Muscle of leg (tissue), 11 donors: ENCODE data around the gene CUEDC1. TPM values are rescaled to one million over a fixed set of nuclear protein-coding genes. Genes with fewer than 3 reads are reported as not detected.
A peak's percentile ranks its signal among the peaks of the same experiment; 100 is the strongest.

ENCODE experiments used
- DNase-seq: peaks from one replicate; pipeline ENCODE4 v3.0.0; 2013
- H3K27ac ChIP-seq: one replicate; pipeline ENCODE4 v1.5.1; 2013; ENCODE audit warnings: mild to moderate bottlenecking, low read length, control low read depth
- H3K27me3 ChIP-seq: one replicate; pipeline ENCODE4 v1.6.1; 2013; ENCODE audit warnings: low read length; ENCODE audit not compliant: control insufficient read depth, insufficient read depth
- H3K36me3 ChIP-seq: one replicate; pipeline ENCODE4 v1.6.1; 2013; ENCODE audit warnings: low read length; ENCODE audit not compliant: control insufficient read depth, insufficient read depth
- H3K4me1 ChIP-seq: one replicate; pipeline ENCODE4 v1.6.1; 2013; ENCODE audit warnings: low read length; ENCODE audit not compliant: control insufficient read depth, insufficient read depth
- H3K4me3 ChIP-seq: one replicate; pipeline ENCODE4 v1.5.1; 2013; ENCODE audit warnings: low read length, control low read depth
- H3K9me3 ChIP-seq: replicated peaks from 2 replicates; pipeline ENCODE4 v1.6.1; 2013; ENCODE audit warnings: low read depth, low read length; ENCODE audit not compliant: control insufficient read depth
- WGBS: methylation state at CpG from one replicate; pipeline ENCODE4 v1.1.5; 2013; ENCODE audit warnings: missing lambda C conversion rate; ENCODE audit not compliant: insufficient coverage; 5-methylcytosine and 5-hydroxymethylcytosine counted together
- polyA plus RNA-seq, 8 donors: library from polyadenylated mRNA; unstranded; fragments of 120-200 nt; gene quantifications; one replicate each; pipeline versions ENCODE4 v1.2.1 to v1.2.3, GENCODE V29; 2013; ENCODE audit warnings: inconsistent platforms in 1 of 8, low replicate concordance in 1 of 8; ENCODE audit not compliant: insufficient read length in 8 of 8, insufficient read depth in 1 of 8
- total RNA-seq: library from RNA; stranded (reverse); fragments of 120-200 nt; gene quantifications from one replicate; pipeline ENCODE4 v1.2.4, GENCODE V29; 2013

The CUEDC1 gene
- total and polyA plus RNA-seq, 9 donors: 13.2 to 59.3 (median 51.8) TPM

DNA sequence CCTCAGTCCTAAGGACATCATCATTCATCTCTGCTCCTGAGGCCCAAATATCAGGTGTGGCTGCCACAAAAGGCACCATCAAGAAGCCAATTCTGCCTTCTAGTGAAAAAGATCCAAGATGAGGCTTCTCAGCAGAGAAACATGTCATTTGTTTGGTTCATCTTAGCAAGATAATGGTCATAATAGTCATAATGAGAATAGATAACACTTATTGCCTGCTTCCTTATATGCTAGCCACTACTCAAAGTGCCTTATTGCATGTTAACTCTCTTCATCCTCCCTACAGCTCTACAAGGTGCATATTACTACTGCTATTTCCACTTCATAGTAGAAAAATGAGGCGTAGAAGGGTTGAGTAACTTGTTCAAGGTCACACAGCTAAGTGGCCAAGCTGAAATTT lies 60.4 kb downstream of the CUEDC1 start:
- 60% methylated on average over 1 of the region's 1 CpG for WGBS
- H3K4me3 ChIP-seq: no peak overlapping the region
- peaks cover 92% of the 10 kb centered on the region for H3K4me1 ChIP-seq
- H3K27ac ChIP-seq: peak overlapping the region; percentile 91
- H3K36me3 ChIP-seq: no peaks in the 10 kb centered on the region
- DNase-seq: peak; percentile 25
- no peaks in the 10 kb centered on the region for H3K9me3 ChIP-seq
- no peaks in the 10 kb centered on the region for H3K27me3 ChIP-seq

- Histone ChIP-seq H3K36me3 (no peaks in the 10 kb centered on the region), H3K27ac (peak overlapping the region; percentile 91), H3K9me3 (no peaks in the 10 kb centered on the region), H3K4me3 (peak overlapping the region; percentile 5), H3K4me1 (peaks cover 92% of the 10 kb centered on the region), H3K27me3 (no peaks in the 10 kb centered on the region)
- DNase-seq: peak; percentile 99
- 6% methylated on average over 15 of the region's 16 CpGs for WGBS
Observed at GRCh38 chr17:57892820-57893595, 62.2 kb downstream of the CUEDC1 start.

- Histone ChIP-seq H3K27ac (peak overlapping the region; percentile 91), H3K4me3 (no peak overlapping the region), H3K4me1 (peaks cover 90% of the 10 kb centered on the region), H3K9me3 (no peaks in the 10 kb centered on the region), H3K36me3 (no peaks in the 10 kb centered on the region), H3K27me3 (no peaks in the 10 kb centered on the region)
- WGBS: 26% methylated on average over 4 of the region's 6 CpGs
- DNase-seq: peak; percentile 95
Observed at GRCh38 chr17:57892146-57892819, 62.9 kb downstream of the CUEDC1 start.

GRCh38 chr17:57890857-57891232 lies 64.4 kb downstream of the CUEDC1 start:
- Histone ChIP-seq H3K27ac (peak overlapping the region; percentile 90), H3K4me1 (peaks cover 86% of the 10 kb centered on the region), H3K36me3 (no peaks in the 10 kb centered on the region), H3K27me3 (no peaks in the 10 kb centered on the region), H3K9me3 (no peaks in the 10 kb centered on the region), H3K4me3 (no peak overlapping the region)
- peak; percentile 32 for DNase-seq
- 80% methylated on average over 3 of the region's 4 CpGs for WGBS

DNA sequence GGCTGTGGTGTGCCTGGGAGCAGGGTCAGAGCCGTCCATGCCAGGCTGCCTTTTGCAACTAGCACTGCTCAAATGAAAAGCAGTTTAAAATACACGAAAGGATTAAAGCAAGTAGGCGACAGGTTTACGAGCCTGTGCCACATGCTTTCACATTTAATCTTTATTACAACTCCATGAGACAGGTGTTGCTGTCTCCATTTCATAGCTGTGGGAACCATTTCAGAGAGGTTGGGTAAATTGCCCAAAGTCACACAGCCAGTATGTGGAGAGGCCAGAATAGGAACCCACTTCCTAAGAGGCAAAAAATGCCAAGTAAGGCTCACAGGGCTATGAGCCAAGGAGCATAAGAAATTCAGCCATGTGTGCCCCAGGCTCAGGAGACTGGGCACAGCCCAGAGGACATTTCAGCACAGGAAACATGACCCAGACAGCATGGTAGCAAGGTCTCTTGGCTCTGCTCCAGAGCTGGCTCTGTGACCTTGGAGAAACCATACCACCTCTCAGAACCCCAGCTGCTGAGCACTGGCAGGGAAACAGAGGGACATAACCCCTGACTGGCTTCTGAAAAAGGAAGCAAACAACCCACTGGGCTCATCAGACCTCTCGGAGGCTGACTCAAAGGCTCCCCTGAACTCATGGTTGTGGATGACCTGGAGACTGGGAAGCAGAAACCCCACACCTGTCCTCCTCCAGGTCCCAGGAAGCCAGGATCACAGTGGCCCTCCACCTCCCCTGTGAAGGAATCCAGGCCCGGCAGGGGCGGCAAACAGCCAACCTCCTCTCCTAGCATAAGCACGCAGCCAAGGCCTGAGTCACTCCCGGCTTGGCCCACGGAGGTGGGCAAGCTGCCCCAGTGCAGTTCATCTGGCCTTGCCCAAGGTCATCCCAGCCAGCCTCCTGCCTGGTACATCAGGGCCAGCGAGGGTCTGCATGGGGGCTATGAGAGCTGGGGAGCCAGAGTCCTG lies 65.0 kb downstream of the CUEDC1 start:
- peak; percentile 83 for DNase-seq
- H3K9me3 ChIP-seq: no peaks in the 10 kb centered on the region
- H3K36me3 ChIP-seq: peaks cover under 1% of the 10 kb centered on the region
- 57% methylated on average over 6 of the region's 11 CpGs for WGBS
- H3K4me1 ChIP-seq: peaks cover 79% of the 10 kb centered on the region
- no peaks in the 10 kb centered on the region for H3K27me3 ChIP-seq
- no peak overlapping the region for H3K4me3 ChIP-seq
- H3K27ac ChIP-seq: peak overlapping the region; percentile 90

- Histone ChIP-seq H3K27ac (peak overlapping the region; percentile 90), H3K36me3 (peaks cover 10% of the 10 kb centered on the region), H3K27me3 (no peaks in the 10 kb centered on the region), H3K9me3 (no peaks in the 10 kb centered on the region), H3K4me3 (no peak overlapping the region), H3K4me1 (peaks cover 70% of the 10 kb centered on the region)
- peak; percentile 31 for DNase-seq
- WGBS: 51% methylated on average over 2 of the region's 2 CpGs
Observed at GRCh38 chr17:57889252-57889651, 66.0 kb downstream of the CUEDC1 start.

GRCh38 chr17:57888311-57889216 lies 66.6 kb downstream of the CUEDC1 start:
- DNase-seq: no peak
- no peaks in the 10 kb centered on the region for H3K9me3 ChIP-seq
- no peaks in the 10 kb centered on the region for H3K27me3 ChIP-seq
- H3K36me3 ChIP-seq: peaks cover 14% of the 10 kb centered on the region
- peak overlapping the region; percentile 90 for H3K27ac ChIP-seq
- no peak overlapping the region for H3K4me3 ChIP-seq
- H3K4me1 ChIP-seq: peaks cover 64% of the 10 kb centered on the region
- WGBS: 58% methylated on average over 3 of the region's 12 CpGs

- WGBS: 50% methylated on average over 2 of the region's 4 CpGs
- Histone ChIP-seq H3K36me3 (peaks cover 23% of the 10 kb centered on the region), H3K27me3 (no peaks in the 10 kb centered on the region), H3K27ac (no peak overlapping the region), H3K4me1 (peaks cover 58% of the 10 kb centered on the region), H3K9me3 (no peaks in the 10 kb centered on the region), H3K4me3 (no peak overlapping the region)
- DNase-seq: no peak
Observed at GRCh38 chr17:57887161-57887560, 68.1 kb downstream of the CUEDC1 start.

DNA sequence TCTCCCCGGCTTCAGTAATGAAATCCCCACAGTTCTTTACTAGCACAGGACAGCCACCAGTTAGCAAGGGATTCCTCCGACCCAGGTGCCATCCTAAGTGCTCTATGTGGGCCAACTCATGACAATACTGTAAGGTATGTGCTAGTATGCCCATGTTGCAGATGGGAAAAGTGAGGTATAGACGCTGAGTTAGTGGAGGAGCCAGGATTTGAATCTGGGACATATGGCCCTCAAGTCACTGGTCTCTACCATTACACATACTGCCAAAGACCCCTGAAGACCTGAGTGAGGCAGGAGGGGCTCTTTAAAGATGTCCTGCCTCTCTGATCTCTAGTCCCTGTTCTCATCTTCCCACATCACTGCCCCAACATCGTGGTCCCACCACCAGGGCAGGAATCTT lies 69.2 kb downstream of the CUEDC1 start:
- H3K27ac ChIP-seq: no peak overlapping the region
- no peaks in the 10 kb centered on the region for H3K9me3 ChIP-seq
- no peak overlapping the region for H3K4me3 ChIP-seq
- peaks cover 23% of the 10 kb centered on the region for H3K36me3 ChIP-seq
- H3K27me3 ChIP-seq: no peaks in the 10 kb centered on the region
- peaks cover 58% of the 10 kb centered on the region for H3K4me1 ChIP-seq
- WGBS: 50% methylated on average over 1 of the region's 4 CpGs
- no peak for DNase-seq
